Head of caudate nucleus (tissue), 42 donors: Measurements from ENCODE around the gene CSAG2.
"Not testable (repeated sequence)": the region's sequence is repeated elsewhere in the genome, so short reads cannot be mapped to it uniquely, and the experiment has no call there.

Experiments used
- DNase-seq, 42 donors: peaks; one replicate each; pipeline versions ENCODE4 v3.0.0 to v3.0.0-alpha.2; 2020 to 2021; ENCODE audit warnings: mixed read lengths in 7 of 42
- intact Hi-C: fragments of 100-400 bp; cut with DNase I; formaldehyde crosslinking; loops from one replicate; pipeline ENCODE4 v1.15.0; 2022

Gene CSAG2

DNA sequence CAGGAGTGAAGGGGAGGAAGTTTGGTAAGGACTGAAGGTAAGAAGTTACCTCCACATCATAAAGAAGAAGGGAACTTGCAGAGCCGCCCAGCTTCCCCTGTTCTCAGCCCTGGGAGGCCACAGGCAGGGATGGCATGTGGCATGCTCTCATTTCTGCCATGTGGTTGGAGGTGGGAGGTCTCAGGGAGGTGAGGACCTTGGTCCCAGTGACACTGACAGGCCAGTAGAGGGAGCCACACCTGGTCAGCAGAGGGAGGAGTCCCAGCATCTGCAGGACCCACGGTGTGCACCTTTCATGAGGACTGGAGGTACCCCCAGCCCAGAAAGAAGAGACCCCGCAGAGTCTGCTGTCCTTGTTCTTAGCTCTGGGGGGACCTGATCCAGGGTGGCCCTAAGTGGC lies 28.1 kb downstream of the CSAG2 start:
- intact Hi-C loops, DNase-seq: not testable (repeated sequence)

DNA sequence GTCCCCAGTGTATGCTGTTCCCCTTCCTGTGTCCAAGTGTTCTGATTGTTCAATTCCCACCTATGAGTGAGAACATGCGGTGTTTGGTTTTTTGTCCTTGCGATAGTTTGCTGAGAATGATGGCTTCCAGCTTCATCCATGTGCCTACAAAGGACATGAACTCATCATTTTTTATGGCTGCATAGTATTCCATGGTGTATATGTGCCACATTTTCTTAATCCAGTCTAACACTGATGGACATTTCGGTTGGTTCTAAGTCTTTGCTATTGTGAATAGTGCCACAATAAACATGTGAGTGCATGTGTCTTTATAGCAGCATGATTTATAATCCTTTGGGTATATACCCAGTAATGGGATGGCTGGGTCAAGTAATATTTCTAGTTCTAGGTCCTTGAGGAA lies 34.4 kb downstream of the CSAG2 start:
- DNase-seq, intact Hi-C loops: not testable (repeated sequence)

GRCh38 chrX:152674135-152674534 lies 34.9 kb downstream of the CSAG2 start:
- DNase-seq, result no peak
- intact Hi-C loops, result no loop called here

- intact Hi-C loops, result no loop called here
These were observed 46.0 kb downstream of the CSAG2 start for GRCh38 chrX:152663086-152663485.

GRCh38 chrX:152658302-152658701 lies 50.8 kb downstream of the CSAG2 start:
- DNase-seq, result no peak
- intact Hi-C loops, result no loop called here

More at GRCh38 chrX:152663086-152663485, 46.0 kb downstream of the CSAG2 start:
- no peak for DNase-seq
